Left ventricle myocardium inferior (tissue), 1 donor: ENCODE measurements around the gene HOXA3. TPM values are rescaled to one million over a fixed set of nuclear protein-coding genes. Genes with fewer than 3 reads are reported as not detected.
A peak's percentile ranks its signal among the peaks of the same experiment; 100 is the strongest.

Experiments
- DNase-seq: peaks from one replicate; pipeline ENCODE4 v3.0.0-alpha.2; 2020
- H3K27ac ChIP-seq: fragments of 200-600 bp; replicated peaks from 2 replicates; pipeline ENCODE4 v1.8.0; 2021
- H3K27me3 ChIP-seq: fragments of 200-600 bp; 2 replicates; pipeline ENCODE4 v1.8.0; 2021; ENCODE audit warnings: low read depth
- H3K36me3 ChIP-seq: fragments of 200-600 bp; 2 replicates; pipeline ENCODE4 v1.8.0; 2021
- H3K4me1 ChIP-seq: fragments of 200-600 bp; 2 replicates; pipeline ENCODE4 v1.8.0; 2021
- H3K4me3 ChIP-seq: fragments of 200-600 bp; 2 replicates; pipeline ENCODE4 v1.8.0; 2021; ENCODE audit warnings: mild to moderate bottlenecking, moderate library complexity
- H3K9me3 ChIP-seq: fragments of 200-600 bp; replicated peaks from 2 replicates; pipeline ENCODE4 v1.8.0; 2021
- intact Hi-C: fragments of 100-400 bp; cut with micrococcal nuclease; formaldehyde crosslinking; loops from one replicate; pipeline ENCODE4 v1.11.0; 2022
- total RNA-seq: library from RNA; stranded (reverse); fragmentation: NEBNext Ultra II Directional; extraction: Animal tissue kit (Norgen Biotek cat#: 25700); gene quantifications from one replicate; pipeline ENCODE4 v1.2.1, GENCODE V29; 2021
- TF ChIP-seq, protein P1 (sequence below): fragments of 200-600 bp; IDR thresholded peaks from 2 replicates; pipeline ENCODE4 v1.8.0; 2021; ENCODE audit warnings: antibody characterized with exemption, mild to moderate bottlenecking, borderline replicate concordance
- donor health status: DM: no; HTN: yes; CAD: no; lungs with severe emphysema.

Gene HOXA3
- total RNA-seq, 1 donor from 2014 or later = not detected

DNA sequence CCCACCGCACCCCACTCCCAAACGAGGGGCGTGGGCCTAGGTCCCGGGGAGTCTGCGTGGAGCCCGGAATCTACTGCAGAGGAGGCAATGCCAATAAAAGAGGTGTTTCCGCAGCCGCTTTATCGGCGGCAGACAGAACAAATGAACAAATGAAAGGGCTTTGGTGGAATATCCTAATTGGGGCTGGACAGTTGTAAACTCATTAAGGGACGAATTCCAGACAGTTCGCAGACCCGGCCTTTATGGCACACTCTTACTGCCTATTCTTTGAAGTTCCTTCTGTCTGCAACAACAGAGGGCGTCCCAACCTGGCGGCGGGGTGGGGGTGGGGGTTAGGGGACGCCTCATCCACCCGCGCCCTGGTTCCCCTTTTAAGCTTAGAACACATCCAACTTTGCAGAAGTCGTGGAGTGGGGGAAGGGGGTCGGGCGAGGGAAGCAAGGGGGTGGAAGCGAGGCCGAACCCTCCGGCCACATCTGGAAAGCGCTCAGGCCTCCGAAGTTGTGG, 8.9 kb upstream of the HOXA3 start:
- DNase-seq = peak; percentile 48
- no peaks in the 10 kb centered on the region for H3K36me3 ChIP-seq
- peaks cover 41% of the 10 kb centered on the region for H3K4me1 ChIP-seq
- no peaks in the 10 kb centered on the region for H3K9me3 ChIP-seq
- peak overlapping the region; percentile 72 for H3K4me3 ChIP-seq
- intact Hi-C loops = loop anchor here (5.0 kb wide), 1 partner anchor 789 kb away; no protein-coding TSS in a partner anchor
- H3K27me3 ChIP-seq = peaks cover 100% of the 10 kb centered on the region
- TF ChIP-seq, protein P1, sequence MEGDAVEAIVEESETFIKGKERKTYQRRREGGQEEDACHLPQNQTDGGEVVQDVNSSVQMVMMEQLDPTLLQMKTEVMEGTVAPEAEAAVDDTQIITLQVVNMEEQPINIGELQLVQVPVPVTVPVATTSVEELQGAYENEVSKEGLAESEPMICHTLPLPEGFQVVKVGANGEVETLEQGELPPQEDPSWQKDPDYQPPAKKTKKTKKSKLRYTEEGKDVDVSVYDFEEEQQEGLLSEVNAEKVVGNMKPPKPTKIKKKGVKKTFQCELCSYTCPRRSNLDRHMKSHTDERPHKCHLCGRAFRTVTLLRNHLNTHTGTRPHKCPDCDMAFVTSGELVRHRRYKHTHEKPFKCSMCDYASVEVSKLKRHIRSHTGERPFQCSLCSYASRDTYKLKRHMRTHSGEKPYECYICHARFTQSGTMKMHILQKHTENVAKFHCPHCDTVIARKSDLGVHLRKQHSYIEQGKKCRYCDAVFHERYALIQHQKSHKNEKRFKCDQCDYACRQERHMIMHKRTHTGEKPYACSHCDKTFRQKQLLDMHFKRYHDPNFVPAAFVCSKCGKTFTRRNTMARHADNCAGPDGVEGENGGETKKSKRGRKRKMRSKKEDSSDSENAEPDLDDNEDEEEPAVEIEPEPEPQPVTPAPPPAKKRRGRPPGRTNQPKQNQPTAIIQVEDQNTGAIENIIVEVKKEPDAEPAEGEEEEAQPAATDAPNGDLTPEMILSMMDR = no peak
- no peak overlapping the region for H3K27ac ChIP-seq

- H3K27ac ChIP-seq = no peak overlapping the region
- peak overlapping the region; percentile 72 for H3K4me3 ChIP-seq
- H3K36me3 ChIP-seq = no peaks in the 10 kb centered on the region
- DNase-seq = peak; percentile 81
- no peaks in the 10 kb centered on the region for H3K9me3 ChIP-seq
- H3K27me3 ChIP-seq = peaks cover 100% of the 10 kb centered on the region
- peaks cover 42% of the 10 kb centered on the region for H3K4me1 ChIP-seq
- intact Hi-C loops = loop anchor here (5.0 kb wide), 1 partner anchor 788 kb away; no protein-coding TSS in a partner anchor
- TF ChIP-seq, protein P1 = peak; percentile 100
Measured at GRCh38 chr7:27160546-27161213, 8.3 kb upstream of the HOXA3 start.

DNA sequence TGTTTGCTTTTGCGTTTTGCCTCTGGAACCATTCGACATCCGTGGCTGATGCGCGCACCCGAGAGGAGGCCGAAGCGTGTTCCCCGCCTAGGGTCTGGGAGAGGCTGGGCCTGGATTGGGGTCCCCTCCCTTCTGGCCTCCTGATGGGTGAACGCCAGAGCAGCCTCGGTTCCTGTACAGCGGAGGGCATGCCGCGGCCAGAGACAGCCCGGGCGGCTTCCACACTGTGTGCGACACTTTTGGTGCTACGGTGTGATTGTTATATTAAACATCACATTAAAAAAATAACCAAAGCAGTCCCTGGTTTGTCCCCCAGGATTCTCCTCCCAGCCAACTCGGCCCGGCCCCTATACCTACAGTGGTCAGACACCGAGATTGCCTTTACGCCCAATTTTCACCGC, 7.8 kb upstream of the HOXA3 start:
- TF ChIP-seq, protein P1 = no peak
- Histone ChIP-seq H3K4me3 (peak overlapping the region; percentile 72), H3K27ac (no peak overlapping the region), H3K9me3 (no peaks in the 10 kb centered on the region), H3K36me3 (no peaks in the 10 kb centered on the region), H3K4me1 (peaks cover 41% of the 10 kb centered on the region), H3K27me3 (peaks cover 100% of the 10 kb centered on the region)
- intact Hi-C loops = loop anchor here (5.0 kb wide), 1 partner anchor 788 kb away; no protein-coding TSS in a partner anchor
- peak; percentile 14 for DNase-seq

DNA sequence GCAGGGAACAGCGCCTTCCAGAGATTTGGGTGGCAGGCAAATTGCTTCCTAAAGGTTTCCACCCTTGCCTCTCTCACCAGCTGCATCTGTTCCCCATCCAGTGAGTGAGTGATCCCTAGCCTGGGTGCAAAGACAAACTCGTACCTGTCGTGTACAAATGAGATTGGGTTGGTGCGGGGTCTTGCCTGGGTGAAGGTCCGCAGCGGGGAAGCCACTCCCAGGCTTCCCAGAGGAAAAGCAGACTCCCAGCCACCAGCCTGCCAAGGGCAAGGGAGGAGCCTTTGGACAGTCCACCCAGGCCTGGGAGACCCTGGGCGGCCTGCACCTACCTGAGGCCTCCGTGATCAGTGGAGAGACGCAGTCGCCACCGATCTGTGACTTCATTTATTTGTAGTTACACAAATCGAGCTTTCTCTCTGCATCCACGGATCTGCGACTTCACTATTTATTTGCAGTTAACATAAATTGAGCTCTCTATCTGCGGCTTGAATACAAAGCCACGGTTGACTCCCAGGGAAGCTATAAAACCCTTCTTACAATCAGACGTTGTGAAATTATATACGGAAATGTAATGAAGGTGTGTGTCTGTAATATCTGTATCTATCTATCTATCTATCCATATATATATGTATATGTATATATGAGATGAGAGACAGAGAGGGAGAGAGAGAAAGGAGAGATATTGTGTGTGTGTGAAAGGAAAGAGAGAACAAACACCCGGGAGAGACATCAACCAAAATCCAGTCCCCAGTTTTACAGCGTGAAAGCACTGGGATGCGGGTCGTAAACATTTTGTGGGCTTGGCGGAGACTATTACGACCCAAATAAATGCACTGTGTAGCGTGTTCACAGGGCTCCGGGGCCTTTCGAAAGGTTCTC, 7.1 kb upstream of the HOXA3 start:
- TF ChIP-seq, protein P1 = no peak
- Histone ChIP-seq H3K36me3 (no peaks in the 10 kb centered on the region), H3K27me3 (peaks cover 100% of the 10 kb centered on the region), H3K27ac (no peak overlapping the region), H3K9me3 (no peaks in the 10 kb centered on the region), H3K4me1 (peaks cover 41% of the 10 kb centered on the region), H3K4me3 (peak overlapping the region; percentile 72)
- DNase-seq = peak; percentile 7
- intact Hi-C loops = loop anchor here (5.0 kb wide), 1 partner anchor 787 kb away; no protein-coding TSS in a partner anchor

DNA sequence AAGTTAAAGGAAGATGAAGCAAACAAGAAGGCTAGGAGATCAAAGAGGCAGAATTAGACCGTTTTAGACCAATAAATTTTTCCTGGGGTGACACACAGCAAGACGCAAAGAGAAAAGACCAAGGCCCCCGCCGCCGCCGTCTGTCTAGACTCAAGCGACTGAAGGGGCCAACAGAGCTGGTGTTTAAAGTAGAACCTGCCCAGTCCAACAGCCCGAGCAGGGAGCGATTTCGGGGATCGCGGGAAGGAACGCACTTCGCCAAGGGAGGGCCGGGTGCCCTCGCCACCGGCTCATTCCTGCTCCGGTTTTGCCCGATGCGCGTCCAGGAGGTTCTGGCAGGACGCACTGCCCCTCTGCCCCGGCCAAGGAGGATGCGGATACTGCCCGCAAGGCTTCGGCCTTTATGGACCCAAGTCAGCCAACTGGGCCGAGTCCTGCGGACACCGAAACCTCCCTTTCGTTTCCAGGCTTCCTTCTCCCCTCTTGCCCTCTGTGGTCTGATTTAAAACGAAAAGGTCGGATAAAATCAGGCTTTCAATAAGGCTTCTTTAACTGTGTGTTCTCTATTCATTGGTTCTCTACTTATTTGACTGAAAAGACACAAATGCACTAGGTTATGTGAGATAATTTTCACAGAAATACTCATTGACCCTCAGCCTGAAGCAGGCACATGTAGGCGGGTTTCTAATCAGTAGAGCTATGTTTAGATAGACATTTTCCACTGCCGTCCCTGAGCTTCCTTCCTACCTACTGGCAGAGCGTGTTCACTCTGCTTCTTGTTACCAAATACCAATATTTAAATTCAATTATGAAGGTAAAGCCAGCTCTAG, 6.3 kb upstream of the HOXA3 start:
- DNase-seq = no peak
- no peak overlapping the region for H3K27ac ChIP-seq
- no peak overlapping the region for H3K4me3 ChIP-seq
- intact Hi-C loops = no loop called here
- peaks cover 100% of the 10 kb centered on the region for H3K27me3 ChIP-seq
- TF ChIP-seq, protein P1 = no peak
- no peaks in the 10 kb centered on the region for H3K9me3 ChIP-seq
- H3K4me1 ChIP-seq = peaks cover 39% of the 10 kb centered on the region
- H3K36me3 ChIP-seq = no peaks in the 10 kb centered on the region
